WTC11 (cell line): ENCODE measurements around the gene SDK2. TPM values are rescaled to one million over a fixed set of nuclear protein-coding genes. Genes with fewer than 3 reads are reported as not detected.

Experiments used
- ATAC-seq: fragments of 200-7000 bp; cut with Tn5 transposase; 2 replicates; pipeline ENCODE4 v1.10.0; 2021; ENCODE audit warnings: mild to moderate bottlenecking, moderate library complexity
- CTCF ChIA-PET: fragments of 300-600 bp; sonication (Branson Sonifier 250); formaldehyde crosslinking; loops from one replicate; lab custom pipeline; 2021; ENCODE audit warnings: antibody characterized with exemption; lab: Charles Lee
- POLR2A ChIA-PET: fragments of 350-600 bp; sonication (Branson Sonifier 250); formaldehyde crosslinking; loops from one replicate; lab custom pipeline; 2021; ENCODE audit warnings: antibody characterized with exemption; lab: Charles Lee
- DNase-seq: peaks from one replicate; pipeline ENCODE4 v3.0.0; 2021; ENCODE audit warnings: low spot score
- H3K27ac Mint-ChIP-seq: 2 replicates; pipeline ENCODE4 v1.8.0; 2021; ENCODE audit warnings: mixed read lengths
- H3K27me3 Mint-ChIP-seq: 2 replicates; pipeline ENCODE4 v1.8.0; 2021; ENCODE audit warnings: low read depth, mild to moderate bottlenecking, moderate library complexity, mixed read lengths
- H3K36me3 Mint-ChIP-seq: 2 replicates; pipeline ENCODE4 v1.8.0; 2021; ENCODE audit warnings: mixed read lengths
- H3K4me1 Mint-ChIP-seq: 2 replicates; pipeline ENCODE4 v1.8.0; 2022; ENCODE audit warnings: mixed read lengths
- H3K4me3 Mint-ChIP-seq: 2 replicates; pipeline ENCODE4 v1.8.0; 2021; ENCODE audit warnings: mild to moderate bottlenecking, moderate library complexity, mixed read lengths
- H3K9me3 Mint-ChIP-seq: 2 replicates; pipeline ENCODE4 v1.8.0; 2021; ENCODE audit warnings: mixed read lengths
- FOXK1 ChIP-seq: sonication (generic); formaldehyde crosslinking; IDR thresholded peaks from 2 replicates; pipeline ENCODE4 v1.8.0; 2022; ENCODE audit warnings: mild to moderate bottlenecking, moderate library complexity, missing genetic modification reagents
- GABPB1 ChIP-seq: sonication (generic); formaldehyde crosslinking; IDR thresholded peaks from 2 replicates; pipeline ENCODE4 v1.8.1; 2023; ENCODE audit warnings: mild to moderate bottlenecking, missing genetic modification reagents
- GTF2I ChIP-seq: fragments of 250-450 bp; sonication (Bioruptor Pico); conservative IDR thresholded peaks from 2 replicates; pipeline ENCODE4 v1.4.0; 2021; ENCODE audit warnings: mild to moderate bottlenecking
- MAX ChIP-seq: sonication (generic); formaldehyde crosslinking; IDR thresholded peaks from 2 replicates; pipeline ENCODE4 v1.8.0; 2022; ENCODE audit warnings: mild to moderate bottlenecking, missing genetic modification reagents
- ZNF121 ChIP-seq: sonication (generic); formaldehyde crosslinking; IDR thresholded peaks from 2 replicates; pipeline ENCODE4 v1.8.0; 2023; ENCODE audit warnings: missing genetic modification reagents
- ZNF512 ChIP-seq: sonication (generic); formaldehyde crosslinking; IDR thresholded peaks from 2 replicates; pipeline ENCODE4 v1.8.1; 2022; ENCODE audit warnings: missing genetic modification reagents, borderline replicate concordance
- total RNA-seq: library from RNA; stranded (reverse); gene quantifications from 3 replicates; pipeline ENCODE4 v1.2.3, GENCODE V29; 2021
- TF ChIP-seq, protein P1 (sequence below): sonication (generic); formaldehyde crosslinking; IDR thresholded peaks from 2 replicates; pipeline ENCODE4 v1.8.1; 2022; ENCODE audit warnings: mild to moderate bottlenecking, missing genetic modification reagents, moderate library complexity, borderline replicate concordance
- TF ChIP-seq, protein P2 (sequence below): sonication (generic); formaldehyde crosslinking; conservative IDR thresholded peaks from 2 replicates; pipeline ENCODE4 v1.8.1; 2023; ENCODE audit warnings: mild to moderate bottlenecking, low read depth, missing genetic modification reagents, moderate library complexity
- TF ChIP-seq, protein P3 (sequence below): sonication (generic); formaldehyde crosslinking; IDR thresholded peaks from 2 replicates; pipeline ENCODE4 v1.8.1; 2022; ENCODE audit warnings: low read depth, missing genetic modification reagents, borderline replicate concordance

The SDK2 gene
- total RNA-seq, 1 experiment from 2014 or later = 14.8 TPM

DNA sequence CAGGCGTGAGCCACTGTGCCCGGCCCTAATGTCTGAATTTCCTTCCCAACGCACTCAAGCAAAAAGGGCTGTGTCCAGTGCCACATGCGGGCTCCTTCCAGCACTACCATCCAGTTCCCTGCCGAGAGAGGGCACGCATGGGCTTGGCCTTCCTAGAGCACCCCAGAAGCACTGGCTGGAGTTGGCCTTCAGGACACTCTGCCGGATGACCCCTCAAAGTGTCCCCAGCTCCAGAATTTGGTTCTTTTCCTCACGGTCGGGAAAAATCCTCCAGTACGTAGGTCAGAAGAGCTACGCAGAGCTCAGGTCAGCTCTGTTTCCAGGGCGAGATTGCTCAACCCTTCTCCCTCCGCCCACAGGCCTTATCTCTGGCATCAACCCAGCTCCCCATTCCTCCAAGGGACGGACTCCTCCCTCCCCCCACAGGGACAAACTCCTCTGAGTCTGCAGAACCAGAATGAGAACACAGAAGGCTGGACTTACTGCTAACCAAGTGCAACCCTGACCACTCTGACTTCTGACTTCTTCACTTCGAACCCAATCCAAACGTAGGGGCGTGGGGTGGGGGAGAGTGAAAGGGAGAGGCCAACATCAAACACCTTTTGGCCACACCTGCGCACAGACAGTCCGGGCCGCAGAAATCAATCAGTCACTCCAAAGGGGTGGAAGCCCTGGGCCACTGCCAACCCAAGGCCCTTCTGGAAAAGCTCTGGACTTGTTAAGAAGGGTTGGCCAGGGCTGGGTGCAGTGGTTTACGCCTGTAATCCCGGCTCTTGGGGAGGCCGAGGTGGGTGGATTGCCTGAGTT lies 336.0 kb downstream of the SDK2 start:
- no peak for DNase-seq
- H3K9me3 Mint-ChIP-seq = no peaks in the 10 kb centered on the region
- POLR2A ChIA-PET = interaction anchor here (0.6 kb wide), 1 partner anchor 626 kb away, joined by 3 read pairs; no protein-coding TSS in a partner anchor
- no peak for ATAC-seq
- H3K4me3 Mint-ChIP-seq = no peak overlapping the region
- TF ChIP-seq MAX (CRISPR knock-in tag) (no peak), GABPB1 (CRISPR knock-in tag) (peak; percentile 56; the same call in 1 of the 2 replicates)
- TF ChIP-seq, protein P1, sequence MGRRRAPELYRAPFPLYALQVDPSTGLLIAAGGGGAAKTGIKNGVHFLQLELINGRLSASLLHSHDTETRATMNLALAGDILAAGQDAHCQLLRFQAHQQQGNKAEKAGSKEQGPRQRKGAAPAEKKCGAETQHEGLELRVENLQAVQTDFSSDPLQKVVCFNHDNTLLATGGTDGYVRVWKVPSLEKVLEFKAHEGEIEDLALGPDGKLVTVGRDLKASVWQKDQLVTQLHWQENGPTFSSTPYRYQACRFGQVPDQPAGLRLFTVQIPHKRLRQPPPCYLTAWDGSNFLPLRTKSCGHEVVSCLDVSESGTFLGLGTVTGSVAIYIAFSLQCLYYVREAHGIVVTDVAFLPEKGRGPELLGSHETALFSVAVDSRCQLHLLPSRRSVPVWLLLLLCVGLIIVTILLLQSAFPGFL = no peak
- peaks cover 39% of the 10 kb centered on the region for H3K4me1 Mint-ChIP-seq
- peaks cover 4% of the 10 kb centered on the region for H3K27me3 Mint-ChIP-seq
- H3K27ac Mint-ChIP-seq = no peak overlapping the region
- H3K36me3 Mint-ChIP-seq = peaks cover 3% of the 10 kb centered on the region; the same call in 1 of the 2 replicates
- CTCF ChIA-PET = interaction anchor here (0.6 to 7.7 kb wide), 3 partner anchors 52 to 875 kb away, joined by 3 to 88 read pairs (median 3); no protein-coding TSS in a partner anchor

GRCh38 chr17:73307130-73307529 lies 337.1 kb downstream of the SDK2 start:
- Mint-ChIP-seq H3K9me3 (no peaks in the 10 kb centered on the region), H3K36me3 (peaks cover 3% of the 10 kb centered on the region; the same call in 1 of the 2 replicates), H3K4me1 (peaks cover 32% of the 10 kb centered on the region), H3K27ac (no peak overlapping the region)
- no peak for DNase-seq
- ChIA-PET POLR2A (interaction anchor here (0.6 kb wide), 1 partner anchor 625 kb away, joined by 3 read pairs; no protein-coding TSS in a partner anchor), CTCF (interaction anchor here (0.6 to 2.9 kb wide), 5 partner anchors 29 to 876 kb away, joined by 3 to 16 read pairs (median 3); no protein-coding TSS in a partner anchor)
- no peak for ATAC-seq
- TF ChIP-seq, protein P2, sequence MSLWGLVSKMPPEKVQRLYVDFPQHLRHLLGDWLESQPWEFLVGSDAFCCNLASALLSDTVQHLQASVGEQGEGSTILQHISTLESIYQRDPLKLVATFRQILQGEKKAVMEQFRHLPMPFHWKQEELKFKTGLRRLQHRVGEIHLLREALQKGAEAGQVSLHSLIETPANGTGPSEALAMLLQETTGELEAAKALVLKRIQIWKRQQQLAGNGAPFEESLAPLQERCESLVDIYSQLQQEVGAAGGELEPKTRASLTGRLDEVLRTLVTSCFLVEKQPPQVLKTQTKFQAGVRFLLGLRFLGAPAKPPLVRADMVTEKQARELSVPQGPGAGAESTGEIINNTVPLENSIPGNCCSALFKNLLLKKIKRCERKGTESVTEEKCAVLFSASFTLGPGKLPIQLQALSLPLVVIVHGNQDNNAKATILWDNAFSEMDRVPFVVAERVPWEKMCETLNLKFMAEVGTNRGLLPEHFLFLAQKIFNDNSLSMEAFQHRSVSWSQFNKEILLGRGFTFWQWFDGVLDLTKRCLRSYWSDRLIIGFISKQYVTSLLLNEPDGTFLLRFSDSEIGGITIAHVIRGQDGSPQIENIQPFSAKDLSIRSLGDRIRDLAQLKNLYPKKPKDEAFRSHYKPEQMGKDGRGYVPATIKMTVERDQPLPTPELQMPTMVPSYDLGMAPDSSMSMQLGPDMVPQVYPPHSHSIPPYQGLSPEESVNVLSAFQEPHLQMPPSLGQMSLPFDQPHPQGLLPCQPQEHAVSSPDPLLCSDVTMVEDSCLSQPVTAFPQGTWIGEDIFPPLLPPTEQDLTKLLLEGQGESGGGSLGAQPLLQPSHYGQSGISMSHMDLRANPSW = no peak
- TF ChIP-seq FOXK1 (no peak), GTF2I (no peak)
- TF ChIP-seq, all 79 proteins: peak for 0
- no peaks in the 10 kb centered on the region for H3K27me3 Mint-ChIP-seq
- no peak overlapping the region for H3K4me3 Mint-ChIP-seq

DNA sequence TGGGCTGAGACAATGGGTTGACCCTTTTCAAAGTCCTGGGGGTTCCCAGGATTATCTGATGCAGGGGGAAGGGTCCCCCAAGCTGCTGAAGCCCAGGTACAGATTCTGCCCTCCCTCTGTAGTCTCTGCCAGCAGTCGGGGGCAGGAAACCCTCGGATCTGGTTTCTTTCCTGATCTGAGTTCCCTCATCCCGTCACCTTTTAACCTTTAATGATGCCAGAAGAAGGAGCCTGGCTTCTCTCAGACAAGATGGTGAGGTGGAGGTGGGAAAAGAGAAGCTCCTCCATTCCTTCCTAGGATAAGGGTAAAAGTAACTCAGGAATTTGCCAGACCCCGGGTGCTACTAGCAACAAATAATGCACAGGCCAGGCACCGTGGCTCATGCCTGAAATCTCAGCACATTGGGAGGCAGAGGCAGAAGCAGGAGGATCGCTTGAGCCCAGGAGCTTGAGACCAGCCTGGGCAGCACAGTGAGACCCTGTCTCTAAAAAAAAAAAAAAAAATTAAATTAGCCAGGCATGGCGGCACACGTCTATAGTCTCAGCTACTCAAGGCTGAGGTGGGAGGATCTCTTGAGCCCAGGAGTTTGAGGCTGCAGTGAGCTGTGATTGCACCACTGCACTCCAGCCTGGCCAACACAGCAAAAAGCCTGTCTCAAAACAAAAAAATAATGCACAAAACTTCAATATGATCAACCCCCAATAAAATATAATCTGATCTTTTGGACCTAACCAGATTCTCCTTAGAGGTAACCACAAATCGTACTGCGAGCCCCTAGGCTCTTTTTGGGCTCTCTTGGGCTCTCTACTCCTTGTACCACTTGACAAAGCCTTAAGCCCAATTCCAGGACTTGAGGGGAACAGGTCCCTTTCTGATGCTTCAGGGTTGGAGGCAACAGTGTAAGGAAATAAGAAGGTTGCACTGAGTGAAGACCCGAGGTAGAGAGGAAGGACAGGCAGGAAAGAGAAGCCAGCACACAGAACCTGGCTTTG lies 338.1 kb downstream of the SDK2 start:
- H3K9me3 Mint-ChIP-seq = no peaks in the 10 kb centered on the region
- no peaks in the 10 kb centered on the region for H3K27me3 Mint-ChIP-seq
- TF ChIP-seq, protein P3, sequence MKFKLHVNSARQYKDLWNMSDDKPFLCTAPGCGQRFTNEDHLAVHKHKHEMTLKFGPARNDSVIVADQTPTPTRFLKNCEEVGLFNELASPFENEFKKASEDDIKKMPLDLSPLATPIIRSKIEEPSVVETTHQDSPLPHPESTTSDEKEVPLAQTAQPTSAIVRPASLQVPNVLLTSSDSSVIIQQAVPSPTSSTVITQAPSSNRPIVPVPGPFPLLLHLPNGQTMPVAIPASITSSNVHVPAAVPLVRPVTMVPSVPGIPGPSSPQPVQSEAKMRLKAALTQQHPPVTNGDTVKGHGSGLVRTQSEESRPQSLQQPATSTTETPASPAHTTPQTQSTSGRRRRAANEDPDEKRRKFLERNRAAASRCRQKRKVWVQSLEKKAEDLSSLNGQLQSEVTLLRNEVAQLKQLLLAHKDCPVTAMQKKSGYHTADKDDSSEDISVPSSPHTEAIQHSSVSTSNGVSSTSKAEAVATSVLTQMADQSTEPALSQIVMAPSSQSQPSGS (CRISPR knock-in tag) = no peak
- peak; percentile 24; the same call in 1 of the 2 replicates for TF ChIP-seq ZNF121 (CRISPR knock-in tag)
- no peak for TF ChIP-seq ZNF512 (CRISPR knock-in tag)
- DNase-seq (no peak), ATAC-seq (no peak)
- POLR2A ChIA-PET = no interaction called here
- H3K4me1 Mint-ChIP-seq = peaks cover 32% of the 10 kb centered on the region
- no peak overlapping the region for H3K4me3 Mint-ChIP-seq
- peaks cover 3% of the 10 kb centered on the region; the same call in 1 of the 2 replicates for H3K36me3 Mint-ChIP-seq
- no peak overlapping the region for H3K27ac Mint-ChIP-seq
- CTCF ChIA-PET = interaction anchor here (0.9 to 2.9 kb wide), 8 partner anchors 28 to 64 kb away, joined by 3 to 16 read pairs (median 3); no protein-coding TSS in a partner anchor
